CD4-positive, alpha-beta T cell treated with Interferon gamma for 1 hour (primary cell): ENCODE results near the gene TOPAZ1.

Experiments
- DNase-seq: peaks from one replicate; pipeline ENCODE4 v3.0.0-alpha.2; 2020

Gene TOPAZ1

DNA sequence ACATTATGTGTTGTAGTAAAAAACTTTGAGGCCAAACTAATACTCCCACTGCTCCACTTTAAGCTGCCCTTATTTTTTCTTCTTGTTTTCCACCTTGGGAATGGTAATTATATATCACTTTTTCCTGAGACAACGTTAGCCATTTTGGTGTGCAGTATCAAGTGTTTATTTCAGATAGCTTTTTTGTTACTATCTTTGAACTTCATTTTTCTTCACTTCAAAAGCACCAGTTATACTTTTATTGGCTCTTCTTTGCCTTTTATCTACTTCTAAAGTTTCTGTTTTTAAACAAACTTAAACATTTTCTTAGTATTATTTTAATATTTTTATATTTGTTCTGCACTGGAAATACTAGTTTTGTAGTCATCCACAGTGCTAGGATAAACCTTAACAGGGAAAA lies 6.5 kb downstream of the TOPAZ1 start:
- DNase-seq: no peak

DNA sequence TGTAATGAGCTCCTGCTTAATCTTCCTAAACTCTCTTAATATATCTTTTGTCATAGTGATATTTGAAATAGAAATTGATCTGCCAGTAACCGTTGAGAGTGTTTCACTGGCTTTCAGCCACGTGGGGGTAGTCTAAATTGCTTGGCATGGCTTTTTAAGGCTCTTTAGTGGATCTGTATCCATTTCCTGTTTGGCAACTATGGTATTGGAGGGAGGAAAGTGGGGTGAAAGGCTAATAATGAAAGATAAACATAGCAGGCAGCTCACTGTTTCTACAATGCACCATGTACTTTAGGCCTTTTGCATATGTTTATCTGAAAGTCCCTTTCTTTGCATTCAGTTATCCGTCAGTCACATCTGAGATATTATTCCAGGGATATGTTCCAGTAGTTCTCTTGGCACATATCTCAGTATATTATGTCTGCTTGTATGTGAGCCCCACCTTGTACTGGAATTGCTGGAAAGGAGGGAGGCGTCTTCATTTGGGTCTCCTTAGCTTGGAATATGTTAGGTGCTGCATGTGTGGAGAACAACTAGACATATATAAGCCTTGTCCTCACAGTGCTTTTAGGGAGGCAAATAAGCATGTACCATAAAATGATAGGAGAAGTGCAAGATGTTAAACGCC lies 10.8 kb downstream of the TOPAZ1 start:
- no peak for DNase-seq

DNA sequence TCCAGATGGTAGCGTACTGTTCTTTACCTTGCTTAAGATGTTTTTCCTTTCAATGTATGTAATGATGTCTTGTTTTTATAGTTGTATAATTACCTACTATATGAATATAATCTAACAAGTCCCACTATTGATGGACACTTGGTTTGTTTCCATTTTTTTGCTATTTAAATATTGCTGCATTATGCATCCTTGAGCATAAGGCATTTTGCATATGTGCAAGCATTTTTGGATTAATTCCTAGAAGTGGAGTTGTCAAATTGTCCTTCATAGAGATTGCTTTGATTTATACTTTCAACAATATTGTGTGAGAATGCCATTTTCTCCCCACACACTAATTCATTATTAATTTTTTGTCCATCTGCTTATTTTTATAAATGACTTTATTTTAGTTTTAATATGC lies 17.7 kb downstream of the TOPAZ1 start:
- DNase-seq: no peak

DNA sequence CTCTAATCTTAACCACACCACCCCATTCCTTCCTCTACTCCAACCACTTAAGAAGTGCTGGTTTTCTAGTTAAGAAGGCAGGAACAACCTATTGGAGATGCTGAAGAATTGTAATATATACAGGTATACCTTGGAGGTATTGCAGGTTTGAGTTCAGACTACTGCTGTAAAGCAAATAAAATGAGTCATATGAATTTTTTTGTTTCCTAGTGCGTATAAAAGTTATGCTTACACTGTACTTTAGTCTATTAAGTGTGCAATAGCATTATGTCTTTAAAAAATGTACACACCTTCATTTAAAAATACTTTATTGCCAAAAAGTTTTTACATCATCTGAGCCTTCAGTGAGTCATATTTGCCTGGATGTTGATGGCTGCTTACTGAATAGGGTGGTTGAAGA lies 22.5 kb downstream of the TOPAZ1 start:
- no peak for DNase-seq

DNA sequence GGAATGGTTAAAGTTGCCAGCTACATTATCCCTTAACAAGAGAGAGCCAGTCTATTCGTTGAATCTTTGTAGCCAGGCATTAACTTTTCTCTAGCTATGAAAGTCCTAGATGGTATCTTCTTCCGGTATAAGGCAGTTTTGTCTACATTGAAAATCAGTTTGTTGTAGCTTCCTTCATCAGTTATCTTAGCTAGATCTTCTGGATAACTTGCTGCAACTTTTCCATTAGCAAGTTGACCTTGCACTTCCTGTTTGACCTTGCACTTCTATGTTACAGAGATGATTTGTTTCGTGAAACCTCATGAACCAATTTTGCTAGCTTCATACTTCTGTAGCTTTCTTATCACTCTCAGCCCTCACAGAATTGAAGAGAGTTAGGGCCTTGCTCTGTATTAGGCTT lies 24.1 kb downstream of the TOPAZ1 start:
- no peak for DNase-seq

DNA sequence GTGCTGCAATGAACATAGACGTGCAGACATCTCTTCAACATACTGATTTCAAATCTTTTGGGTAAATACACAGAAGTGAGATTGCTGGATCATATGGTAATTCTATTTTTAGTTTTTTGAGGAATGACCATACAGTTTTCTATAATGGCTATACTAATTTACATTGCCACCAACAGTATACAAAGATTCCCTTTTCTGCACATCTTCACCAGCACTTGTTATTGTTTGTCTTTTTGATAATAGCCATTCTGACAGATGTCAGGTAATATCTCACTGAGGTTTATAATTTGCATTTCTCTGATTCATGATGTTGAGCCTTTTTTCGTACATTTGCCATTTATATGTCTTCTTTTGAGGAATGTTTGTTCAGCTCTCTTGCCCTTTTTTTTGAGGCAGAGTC lies 30.5 kb downstream of the TOPAZ1 start:
- no peak for DNase-seq

DNA sequence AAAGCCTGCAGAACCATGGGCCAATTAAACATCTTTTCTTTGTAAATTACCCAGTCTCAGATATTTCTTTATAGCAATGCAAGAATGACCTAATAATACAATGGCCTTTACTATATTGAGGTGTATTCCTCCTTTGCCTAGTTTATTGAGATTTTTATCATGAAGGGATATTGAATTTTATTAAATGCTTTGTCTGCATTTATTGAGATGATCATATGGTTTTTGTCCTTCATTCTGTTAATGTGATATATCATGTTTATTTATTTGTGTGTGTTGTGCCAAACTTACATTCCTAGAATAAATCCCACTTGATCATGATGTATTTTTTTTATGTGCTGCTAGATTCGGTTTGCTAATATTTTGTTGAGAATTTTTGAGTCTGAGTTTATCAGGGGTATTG lies 36.2 kb downstream of the TOPAZ1 start:
- no peak for DNase-seq

DNA sequence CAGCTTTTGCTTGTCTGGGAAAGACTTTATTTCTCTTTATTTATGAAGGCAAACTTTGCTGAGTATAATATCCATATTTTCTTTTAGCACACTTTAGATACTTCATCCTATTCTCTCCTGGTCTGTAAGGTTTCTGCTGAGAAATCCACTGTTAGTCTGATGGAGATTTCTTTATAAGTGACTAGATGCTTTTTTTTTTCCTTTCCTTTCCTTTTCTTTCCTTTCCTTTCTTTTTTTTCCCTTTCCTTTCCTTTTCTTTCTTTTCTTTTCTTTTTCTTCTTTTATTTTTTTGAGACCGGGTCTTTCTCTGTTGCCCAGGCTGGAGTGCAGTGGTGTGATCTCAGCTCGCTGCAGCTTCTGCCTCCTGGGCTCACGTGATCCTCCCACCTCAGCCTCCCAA lies 38.4 kb downstream of the TOPAZ1 start:
- no peak for DNase-seq

DNA sequence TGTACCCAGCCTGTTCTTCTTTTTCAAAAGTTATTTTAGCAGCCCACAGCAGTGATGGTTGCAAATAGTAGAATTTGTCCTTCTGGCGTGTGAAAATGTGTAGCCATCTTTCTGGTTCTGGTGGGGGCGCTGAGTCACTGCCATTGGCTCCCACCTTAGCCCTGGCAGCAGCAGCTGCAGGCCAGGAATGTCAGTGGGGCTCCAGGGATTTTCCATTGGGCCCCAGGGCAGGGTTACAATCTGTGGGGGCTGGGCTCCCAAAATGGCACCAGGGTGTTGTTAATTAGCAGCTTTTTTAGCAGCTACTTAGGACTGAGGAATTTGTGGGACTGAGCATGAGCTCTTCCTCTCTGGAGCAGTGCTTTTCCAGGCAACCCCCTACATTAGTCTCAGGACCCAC lies 38.9 kb downstream of the TOPAZ1 start:
- no peak for DNase-seq

DNA sequence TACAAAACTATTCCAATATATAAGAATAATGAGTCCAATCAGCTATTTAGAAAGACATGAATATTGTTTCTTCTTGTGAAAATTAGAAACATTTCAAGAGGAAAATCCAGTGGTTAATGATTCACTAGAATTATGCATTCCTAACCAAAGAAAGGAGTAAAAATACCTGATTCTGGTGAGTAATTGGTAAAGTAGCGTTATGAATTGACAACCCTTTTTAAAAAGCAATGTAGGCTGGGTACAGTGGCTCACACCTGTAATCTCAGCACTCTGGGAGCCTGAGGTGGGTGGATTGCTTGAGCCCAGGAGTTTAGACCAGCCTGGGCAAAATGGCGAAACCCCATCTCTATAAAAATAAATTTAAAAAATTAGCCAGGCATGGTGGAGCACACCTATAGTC lies 43.3 kb downstream of the TOPAZ1 start:
- DNase-seq: no peak

DNA sequence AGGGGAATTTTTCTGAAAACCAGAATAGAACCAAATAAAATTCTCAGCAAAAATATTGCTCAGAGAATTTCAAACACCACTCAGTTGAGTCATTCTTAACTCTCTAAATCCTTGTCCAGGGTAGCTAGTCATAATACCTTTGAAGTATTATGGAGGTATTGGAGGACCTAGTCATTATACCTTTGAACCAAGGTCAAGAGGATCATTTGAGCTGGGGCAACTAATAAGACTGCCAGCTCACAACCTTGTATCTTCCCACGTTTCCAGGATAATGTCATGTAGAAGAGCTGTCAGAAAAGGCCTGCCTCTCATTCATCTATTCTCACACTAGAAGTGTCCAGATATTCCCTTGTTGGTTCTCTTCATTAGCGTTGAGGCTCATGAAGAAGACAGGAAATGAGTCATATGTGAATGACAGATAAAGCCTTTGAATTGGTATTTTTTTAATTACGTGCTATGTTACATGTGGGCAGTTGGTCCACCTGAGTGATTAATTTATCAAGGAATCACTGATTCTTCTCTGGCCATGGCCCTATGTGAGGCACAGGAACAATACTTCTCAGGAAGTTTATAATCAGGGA lies 48.3 kb downstream of the TOPAZ1 start:
- no peak for DNase-seq

DNA sequence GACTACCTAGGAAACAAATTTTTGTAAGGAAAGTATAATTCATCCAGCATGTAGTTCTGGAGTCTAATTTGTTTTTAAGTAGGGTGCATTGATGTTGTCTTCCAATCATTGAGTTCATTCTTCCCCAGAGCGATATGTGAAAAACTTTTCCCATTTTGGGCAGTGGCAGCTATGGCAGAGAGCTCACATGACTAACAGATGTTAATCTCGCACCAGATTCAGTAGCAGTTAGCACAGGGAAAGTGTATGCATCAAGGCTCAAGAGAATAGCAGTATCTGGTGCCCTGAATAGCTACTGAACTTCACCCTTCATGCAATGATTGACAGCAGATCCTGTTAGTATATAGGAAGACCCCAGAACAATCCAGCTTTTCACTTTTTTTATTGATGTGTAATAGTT lies 50.6 kb downstream of the TOPAZ1 start:
- DNase-seq: no peak

DNA sequence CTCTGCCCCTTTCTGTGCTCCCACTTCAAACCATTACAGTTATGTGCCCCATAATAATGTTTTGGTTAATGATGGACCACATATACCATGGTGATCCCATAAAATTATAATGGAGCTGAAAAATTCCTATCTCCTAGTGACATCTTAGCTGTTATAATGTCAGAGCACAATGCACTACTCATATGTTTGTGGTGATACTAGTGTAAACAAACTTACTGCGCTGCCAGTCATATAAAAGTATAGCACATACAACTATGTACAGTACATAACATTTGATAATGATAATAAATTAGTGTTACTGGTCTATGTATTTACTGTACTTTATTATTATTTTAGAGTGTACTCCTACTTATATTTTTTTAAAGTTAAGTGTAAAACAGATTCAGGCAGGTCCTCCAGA lies 51.3 kb downstream of the TOPAZ1 start:
- DNase-seq: no peak

DNA sequence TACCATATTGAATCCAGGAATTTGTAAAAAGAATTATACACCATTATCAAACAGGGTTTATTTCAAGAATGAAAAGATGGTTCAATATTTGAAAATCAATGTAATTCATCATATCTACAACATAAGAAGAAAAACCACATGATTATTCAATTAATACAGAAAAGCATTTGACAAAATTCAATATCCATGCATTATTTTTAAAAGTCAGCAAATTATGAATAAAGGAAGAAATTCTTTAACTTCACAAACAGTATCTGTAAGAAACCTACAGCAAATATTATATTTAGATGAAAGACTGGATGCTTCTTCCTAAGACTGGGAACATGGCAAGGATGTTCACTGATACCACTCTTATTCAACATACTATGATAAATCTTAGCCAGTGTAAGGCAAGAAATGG lies 55.6 kb downstream of the TOPAZ1 start:
- DNase-seq: no peak

DNA sequence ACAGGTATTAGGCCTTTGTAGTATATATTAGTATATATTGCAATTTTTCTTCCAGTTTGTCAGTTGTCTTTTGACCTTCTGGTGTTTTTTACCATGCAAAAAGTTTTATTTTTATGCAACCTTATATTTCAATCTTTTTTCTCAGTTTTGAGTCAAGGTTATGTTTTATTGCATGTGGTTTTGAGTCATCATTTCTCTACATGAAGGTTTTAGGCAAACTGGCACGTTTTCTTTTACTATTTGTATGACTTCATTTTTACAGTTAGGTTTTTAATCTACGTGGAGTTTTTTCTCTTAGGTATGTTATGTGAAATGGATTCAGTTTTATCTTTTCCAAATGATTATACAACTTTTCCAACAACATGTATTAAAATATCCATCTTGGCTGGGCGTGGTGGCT lies 60.1 kb downstream of the TOPAZ1 start:
- no peak for DNase-seq

DNA sequence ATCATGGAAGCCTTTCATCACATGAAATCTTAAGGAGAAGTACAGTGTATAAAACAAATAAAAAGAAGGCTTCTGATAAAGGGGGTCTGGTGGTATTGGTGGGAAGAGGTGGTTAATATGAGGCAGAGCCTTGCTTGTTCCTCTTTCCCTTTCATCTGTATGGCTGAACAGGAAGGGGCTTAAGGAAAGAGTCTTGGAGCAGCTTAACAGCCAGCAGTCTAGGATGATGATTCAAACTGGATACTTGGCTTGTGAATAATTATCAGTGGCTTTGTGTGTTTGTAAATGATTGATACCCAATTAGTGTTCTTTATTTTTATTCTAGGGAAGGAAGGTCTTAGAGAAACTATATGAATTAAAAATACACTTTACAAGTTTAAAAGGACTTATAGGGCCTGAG lies 67.8 kb downstream of the TOPAZ1 start:
- no peak for DNase-seq

DNA sequence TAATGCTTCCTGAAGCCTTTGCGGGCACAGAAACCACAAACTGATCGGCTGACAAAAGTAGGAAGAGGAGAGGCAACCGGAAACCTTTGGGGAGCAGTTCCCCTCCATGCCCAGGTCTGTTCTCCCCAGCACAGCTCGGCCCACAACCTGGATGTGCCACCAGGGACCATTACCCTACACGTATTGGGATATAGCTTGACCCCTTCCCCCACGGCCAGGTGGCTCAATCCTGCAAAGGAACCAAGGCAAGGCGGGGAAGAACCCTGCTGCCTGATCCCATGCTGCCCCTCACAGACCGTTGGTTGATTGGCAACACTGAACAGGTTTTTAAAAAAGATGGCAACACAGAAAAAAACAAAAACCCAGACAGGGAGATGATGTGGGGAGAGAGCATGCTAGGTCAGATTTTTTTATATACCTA lies 77.2 kb downstream of the TOPAZ1 start:
- DNase-seq: no peak

DNA sequence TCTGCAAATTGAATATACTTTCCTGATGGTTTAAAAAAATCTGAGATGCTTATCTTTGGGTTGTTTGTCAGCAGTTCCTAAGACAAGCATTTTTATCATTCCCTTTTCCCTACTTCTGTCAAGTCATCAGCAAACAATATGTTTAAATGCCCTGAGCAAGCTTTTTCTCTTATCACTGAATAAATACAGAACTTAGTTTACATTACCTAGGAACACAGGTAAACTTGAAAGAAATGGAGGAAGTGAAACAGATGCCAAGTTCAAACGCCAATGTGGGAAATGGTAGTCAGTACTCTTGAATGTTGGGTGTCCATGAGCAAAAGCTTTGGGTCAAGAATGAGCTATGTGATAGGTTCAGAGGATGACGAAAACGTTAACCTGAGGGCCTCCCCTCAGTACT lies 79.6 kb downstream of the TOPAZ1 start:
- no peak for DNase-seq

DNA sequence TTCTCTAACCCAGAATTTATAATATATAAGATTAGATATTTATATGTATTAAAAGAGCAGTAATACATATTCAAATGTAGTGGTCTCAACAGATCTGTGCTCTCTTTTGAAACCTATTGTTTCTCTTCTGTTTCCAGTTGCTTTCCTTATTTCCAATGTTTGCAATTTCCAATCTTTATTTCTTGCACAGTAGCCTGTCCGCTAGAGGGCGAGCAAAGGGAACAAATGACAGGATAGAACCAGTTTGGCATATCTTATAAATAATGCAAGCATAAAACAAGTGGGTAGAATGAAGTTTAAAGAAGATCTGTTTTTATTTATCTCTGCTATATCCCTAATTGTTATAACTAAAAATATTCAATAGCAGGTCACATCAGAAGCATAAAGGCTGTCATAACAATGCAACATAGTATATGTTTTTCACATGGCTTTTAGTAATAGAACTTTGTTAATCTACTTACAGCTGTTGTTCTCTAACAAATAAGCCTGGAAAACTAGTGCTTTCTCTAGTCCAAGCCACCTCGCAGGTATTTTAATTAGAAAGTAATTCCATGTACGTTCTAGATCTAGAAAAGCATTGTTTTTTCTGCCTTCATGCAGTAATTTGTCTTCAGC lies 81.8 kb downstream of the TOPAZ1 start:
- DNase-seq: peak; percentile 20

DNA sequence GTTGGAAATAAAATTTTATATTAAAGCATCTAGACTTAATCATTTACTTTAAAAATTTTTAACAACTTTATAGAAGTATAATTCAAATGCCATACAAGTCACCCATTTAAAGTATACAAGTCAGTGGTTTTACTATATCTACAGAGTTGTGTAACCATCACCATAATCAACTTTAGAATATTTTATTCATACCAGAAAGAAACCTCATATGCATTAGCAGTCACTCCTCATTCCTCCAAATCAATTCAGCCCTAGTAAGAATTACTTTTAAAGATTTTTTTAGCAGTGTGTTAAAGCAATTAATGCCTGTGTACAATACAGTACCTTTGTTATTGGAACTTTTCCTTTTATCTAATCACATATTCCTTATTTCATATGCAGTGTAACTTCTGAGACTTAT lies 82.9 kb downstream of the TOPAZ1 start:
- no peak for DNase-seq

DNA sequence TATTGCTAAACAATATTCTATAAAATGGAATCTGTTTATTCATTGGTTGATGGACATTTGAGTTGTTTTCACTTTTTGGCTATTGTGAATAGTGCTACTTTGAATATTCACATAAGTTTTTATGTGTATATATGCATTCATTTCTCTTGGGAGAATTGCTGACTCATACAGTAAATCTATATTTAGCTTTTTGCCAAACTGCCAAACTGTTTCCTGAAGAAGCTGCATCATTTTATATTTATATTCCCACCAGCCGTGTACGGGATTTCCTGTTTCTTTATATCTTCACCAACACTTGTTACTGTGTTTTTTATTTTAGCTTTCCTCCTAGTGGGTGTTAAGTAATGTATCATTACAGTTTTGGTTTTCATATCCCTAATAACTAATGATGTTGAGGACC lies 84.3 kb downstream of the TOPAZ1 start:
- DNase-seq: no peak

DNA sequence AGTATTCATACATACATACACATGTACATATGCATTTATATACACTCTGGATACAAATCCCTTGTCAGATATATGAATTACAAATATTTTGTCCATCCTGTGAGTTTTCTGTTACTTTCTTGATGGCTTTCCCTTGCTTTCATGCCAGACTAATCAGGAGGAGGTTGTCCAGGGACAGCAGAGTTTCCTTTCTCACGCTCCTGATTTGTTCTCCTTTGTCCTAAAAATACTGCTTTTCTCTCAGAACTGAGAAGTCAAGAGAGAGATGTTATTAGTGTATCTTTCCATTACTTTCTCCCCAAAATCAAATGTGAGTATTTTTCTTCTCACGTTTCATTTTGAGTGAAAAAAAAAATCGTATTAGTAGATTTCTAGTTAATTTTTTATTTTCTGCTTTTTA lies 84.8 kb downstream of the TOPAZ1 start:
- DNase-seq: no peak

DNA sequence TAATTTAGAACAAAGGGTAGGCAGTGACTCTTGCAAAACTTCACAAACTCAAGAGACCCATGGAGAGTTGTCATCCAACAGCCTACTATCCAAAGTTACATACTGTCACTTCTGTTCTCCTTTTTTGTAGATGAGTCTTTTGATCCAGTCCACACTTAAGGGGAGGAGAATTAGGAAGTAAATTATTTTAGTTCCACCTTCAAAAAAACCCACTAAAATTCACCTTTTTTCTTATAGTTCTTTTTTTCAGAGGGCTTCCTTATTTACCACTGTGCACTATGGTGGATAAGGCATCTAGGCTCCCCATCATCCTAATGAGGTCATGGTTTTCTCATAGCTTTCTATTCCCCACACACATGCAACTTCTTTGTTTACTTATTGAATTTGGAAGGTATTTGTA lies 88.3 kb downstream of the TOPAZ1 start:
- DNase-seq: no peak

DNA sequence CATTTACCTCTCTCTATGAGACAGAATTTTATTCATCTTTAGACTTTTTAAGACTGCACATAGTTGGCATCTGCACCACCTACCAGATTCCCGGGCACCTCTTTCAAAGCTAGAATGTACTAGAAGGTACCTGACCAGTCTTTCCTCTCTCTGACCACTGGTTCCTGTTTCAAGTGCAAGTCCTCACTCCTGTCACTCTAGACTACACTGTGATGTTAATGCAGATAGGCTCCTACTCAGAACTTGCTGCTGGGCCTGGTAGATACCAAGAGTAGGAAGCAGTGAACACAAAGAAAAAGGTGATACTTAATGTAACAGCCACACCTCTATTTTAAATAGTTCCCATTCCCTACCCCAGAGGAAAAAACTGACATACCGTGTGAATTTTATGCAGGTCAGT lies 88.8 kb downstream of the TOPAZ1 start:
- DNase-seq: no peak

DNA sequence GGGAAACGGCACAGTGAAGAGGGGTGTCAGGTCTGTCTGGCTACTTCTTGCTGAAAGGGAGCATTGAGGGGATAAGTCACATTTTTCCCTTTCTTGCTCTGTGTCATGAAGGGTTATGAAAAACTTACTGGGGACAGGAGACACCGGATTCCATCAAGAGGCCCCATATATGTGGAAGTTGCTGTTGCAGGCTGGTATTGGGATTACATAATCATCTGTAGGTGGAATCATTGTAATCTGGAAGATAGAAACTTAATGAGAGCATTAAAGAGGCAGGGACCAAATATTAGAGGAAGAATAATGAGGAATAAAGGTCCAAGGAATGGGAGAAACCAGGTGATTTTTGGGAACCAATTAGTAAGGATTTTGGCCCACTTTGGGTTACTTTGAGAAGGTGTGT lies 92.6 kb downstream of the TOPAZ1 start:
- DNase-seq: no peak
